LNCaP clone FGC (cell line): Measurements from ENCODE around the gene LHX2.

Experiments used
- DNase-seq: peaks from one replicate; pipeline ENCODE4 v3.0.0-alpha.2; 2011; ENCODE audit warnings: low read depth
- H3K4me3 ChIP-seq: 2 replicates; pipeline ENCODE4 v1.5.1; 2011; ENCODE audit warnings: mild to moderate bottlenecking, low read depth, low read length, control low read depth
- TF ChIP-seq, protein P1 (sequence below): IDR thresholded peaks from 2 replicates; pipeline ENCODE4 v1.5.1; 2012; ENCODE audit warnings: mild to moderate bottlenecking; ENCODE audit not compliant: control insufficient read depth, insufficient read depth; ENCODE audit errors: extremely low read depth

Gene LHX2

DNA sequence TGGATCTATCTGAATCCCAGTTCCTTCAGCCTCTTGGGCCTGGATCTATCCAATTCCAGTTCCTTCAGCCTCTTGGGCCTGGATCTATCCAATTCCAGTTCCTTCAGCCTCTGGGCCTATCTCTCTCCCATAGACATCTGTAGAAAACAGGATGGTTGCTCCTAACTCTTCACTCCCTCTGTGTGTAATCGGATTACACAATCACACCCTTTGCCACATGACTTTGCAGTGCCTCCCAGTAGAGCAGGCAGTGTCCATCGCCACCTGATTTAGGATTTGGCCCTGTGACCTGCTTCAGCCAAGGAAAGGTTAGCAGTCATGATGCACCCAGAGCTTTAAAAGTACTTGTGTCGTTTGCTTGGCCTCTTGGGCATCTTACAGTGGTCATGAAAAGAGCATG lies 56.7 kb downstream of the LHX2 start:
- TF ChIP-seq, protein P1, sequence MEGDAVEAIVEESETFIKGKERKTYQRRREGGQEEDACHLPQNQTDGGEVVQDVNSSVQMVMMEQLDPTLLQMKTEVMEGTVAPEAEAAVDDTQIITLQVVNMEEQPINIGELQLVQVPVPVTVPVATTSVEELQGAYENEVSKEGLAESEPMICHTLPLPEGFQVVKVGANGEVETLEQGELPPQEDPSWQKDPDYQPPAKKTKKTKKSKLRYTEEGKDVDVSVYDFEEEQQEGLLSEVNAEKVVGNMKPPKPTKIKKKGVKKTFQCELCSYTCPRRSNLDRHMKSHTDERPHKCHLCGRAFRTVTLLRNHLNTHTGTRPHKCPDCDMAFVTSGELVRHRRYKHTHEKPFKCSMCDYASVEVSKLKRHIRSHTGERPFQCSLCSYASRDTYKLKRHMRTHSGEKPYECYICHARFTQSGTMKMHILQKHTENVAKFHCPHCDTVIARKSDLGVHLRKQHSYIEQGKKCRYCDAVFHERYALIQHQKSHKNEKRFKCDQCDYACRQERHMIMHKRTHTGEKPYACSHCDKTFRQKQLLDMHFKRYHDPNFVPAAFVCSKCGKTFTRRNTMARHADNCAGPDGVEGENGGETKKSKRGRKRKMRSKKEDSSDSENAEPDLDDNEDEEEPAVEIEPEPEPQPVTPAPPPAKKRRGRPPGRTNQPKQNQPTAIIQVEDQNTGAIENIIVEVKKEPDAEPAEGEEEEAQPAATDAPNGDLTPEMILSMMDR, result no peak
- no peak overlapping the region for H3K4me3 ChIP-seq
- DNase-seq, result no peak

DNA sequence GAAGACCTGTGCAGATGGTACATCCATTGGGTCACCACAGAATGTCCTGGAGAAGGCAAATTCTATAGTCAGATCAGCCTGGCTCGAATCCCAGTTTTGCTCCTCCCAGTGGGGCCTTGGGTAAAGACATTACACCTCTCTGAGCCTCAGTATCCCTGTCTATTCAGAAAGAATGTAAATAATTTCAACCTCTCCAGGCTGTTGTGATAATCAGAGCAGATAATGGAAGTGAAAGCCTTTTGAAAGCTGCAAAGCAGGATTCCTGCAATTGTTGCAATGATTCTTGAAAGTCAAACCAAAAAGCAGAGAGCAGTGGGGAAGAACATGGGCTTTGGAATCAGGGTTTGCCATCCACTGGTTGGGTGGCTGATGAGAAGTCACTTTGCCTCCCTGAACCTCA lies 63.2 kb downstream of the LHX2 start:
- TF ChIP-seq, protein P1, result no peak

DNA sequence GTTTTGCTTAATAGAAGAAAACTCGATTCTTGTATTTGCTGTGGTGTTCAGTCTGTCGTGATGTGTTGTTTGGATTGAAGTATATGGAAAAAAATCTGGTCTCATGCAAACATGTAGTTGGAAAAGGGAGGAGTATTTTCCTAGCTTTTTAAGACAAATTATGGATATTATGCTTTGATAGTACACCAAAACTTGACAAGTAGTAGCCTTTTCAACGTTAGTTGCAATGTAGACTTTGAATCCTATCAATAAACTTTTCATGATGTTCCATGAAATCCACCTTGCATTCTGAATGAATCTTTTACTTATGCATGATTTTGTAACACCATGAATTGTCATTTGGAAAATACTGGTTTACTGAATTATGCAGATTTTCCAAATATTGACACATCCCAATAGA lies 64.2 kb downstream of the LHX2 start:
- TF ChIP-seq, protein P1, result no peak
- no peak overlapping the region for H3K4me3 ChIP-seq
- DNase-seq, result no peak

More for the DNA sequence above, 63.2 kb downstream of the LHX2 start:
- DNase-seq, result no peak
- H3K4me3 ChIP-seq, result no peak overlapping the region

DNA sequence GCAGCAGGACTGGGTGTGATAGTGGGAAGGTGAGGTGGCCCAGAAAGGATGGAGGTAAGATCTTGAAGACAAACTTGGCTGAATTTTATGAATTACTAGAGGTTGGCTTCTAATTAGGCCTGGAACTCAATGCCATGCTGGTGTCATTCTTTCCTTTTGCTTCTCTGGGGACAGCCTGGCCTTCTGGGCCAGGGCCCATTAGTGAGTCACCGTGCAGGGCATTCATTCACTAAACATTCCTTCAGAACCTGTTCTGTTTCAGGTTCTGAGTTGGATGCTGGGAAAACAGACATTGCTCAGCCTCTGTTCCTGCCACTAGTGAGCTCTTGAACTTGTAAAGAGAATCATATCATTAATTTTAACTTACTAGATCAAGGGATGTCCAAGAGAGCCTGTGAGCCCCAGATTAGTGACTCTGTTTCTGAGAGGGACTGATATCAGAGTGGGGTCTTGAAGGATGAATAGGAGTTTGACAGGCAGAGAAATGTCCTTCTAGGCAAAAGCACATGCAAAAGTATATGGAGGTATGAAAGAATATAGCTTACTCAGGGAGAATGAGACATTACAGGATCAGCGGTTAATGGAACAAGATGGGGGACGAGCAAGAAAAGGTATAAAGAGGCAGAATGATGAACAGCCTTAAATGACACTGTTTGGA lies 66.5 kb downstream of the LHX2 start:
- no peak overlapping the region for H3K4me3 ChIP-seq
- peak; percentile 68 for DNase-seq
- TF ChIP-seq, protein P1, result no peak

DNA sequence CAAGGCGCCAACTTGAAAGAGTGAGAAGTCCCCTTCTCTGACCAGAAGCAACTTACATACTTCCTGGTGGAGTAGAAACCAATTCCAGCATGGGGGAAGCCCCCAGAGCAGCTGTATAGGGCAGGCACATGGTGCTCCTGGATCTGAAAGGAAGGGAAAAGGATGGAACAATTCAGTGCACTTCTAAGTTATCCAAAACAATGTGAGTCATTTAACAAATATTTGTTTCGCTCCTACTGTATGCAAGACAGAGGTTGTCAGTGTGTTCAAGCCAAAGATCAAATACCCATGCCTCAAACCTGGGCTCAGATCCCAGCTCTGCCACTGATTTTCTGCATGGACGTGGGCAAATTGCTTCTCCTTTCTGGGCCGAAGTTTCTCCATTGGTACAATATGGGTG lies 67.1 kb downstream of the LHX2 start:
- peak; percentile 35 for DNase-seq
- TF ChIP-seq, protein P1, result no peak
- H3K4me3 ChIP-seq, result no peak overlapping the region

DNA sequence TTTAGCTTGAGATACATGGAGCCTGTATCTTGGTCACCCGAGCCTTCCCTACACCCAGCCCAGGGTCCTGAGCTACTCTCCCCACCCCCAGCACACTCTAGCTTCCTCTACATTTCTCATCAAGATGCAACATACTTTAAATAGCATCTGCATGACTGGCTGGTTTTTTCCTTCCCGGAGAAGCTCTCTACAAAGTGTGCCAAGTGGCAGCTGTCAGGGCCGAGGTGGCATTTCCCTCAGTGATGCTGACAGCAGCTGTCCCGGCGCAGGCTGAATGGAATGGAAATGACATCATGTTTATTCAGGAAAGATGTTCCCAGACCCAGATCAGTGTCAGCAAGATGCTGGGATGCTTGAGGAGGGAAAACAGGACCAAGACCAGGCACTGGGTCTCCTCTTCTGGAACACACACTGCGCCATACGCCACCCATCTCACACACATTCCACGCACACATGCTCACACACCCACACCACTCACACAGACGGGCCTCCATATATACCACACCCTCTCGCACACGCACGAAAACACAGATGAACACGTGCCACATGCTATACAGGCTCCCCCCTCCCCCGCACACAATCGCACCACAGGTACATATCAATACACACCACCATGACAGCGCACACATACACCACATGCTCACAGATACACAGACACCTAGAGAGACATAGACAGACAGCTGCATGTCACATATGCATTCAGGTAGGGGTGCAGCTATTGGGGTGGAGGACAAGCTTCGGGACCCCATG lies 67.8 kb downstream of the LHX2 start:
- no peak overlapping the region for H3K4me3 ChIP-seq
- no peak for DNase-seq
- TF ChIP-seq, protein P1, result no peak
